HT1080 (cell line): ENCODE results near the gene EPB42. TPM values are rescaled to one million over a fixed set of nuclear protein-coding genes. Genes with fewer than 3 reads are reported as not detected.
"Not testable (repeated sequence)": the region's sequence is repeated elsewhere in the genome, so short reads cannot be mapped to it uniquely, and the experiment has no call there.

Experiments used
- DNase-seq: peaks from one replicate; pipeline ENCODE4 v3.0.0-alpha.2; 2015; ENCODE audit warnings: low read depth
- small RNA-seq: library from RNA; depleted of rRNA; stranded (forward); fragments of <200 nt; gene quantifications from one replicate; pipeline ENCODE3, GENCODE V24; 2014
- total RNA-seq: library from RNA; depleted of rRNA; stranded (reverse); fragments of >200 nt; shearing (Covaris generic); gene quantifications from 2 replicates; pipeline ENCODE4 v1.2.3, GENCODE V29; 2014; rRNA removed

EPB42 gene
- total RNA-seq, 1 experiment from 2014 or later, result not detected

DNA sequence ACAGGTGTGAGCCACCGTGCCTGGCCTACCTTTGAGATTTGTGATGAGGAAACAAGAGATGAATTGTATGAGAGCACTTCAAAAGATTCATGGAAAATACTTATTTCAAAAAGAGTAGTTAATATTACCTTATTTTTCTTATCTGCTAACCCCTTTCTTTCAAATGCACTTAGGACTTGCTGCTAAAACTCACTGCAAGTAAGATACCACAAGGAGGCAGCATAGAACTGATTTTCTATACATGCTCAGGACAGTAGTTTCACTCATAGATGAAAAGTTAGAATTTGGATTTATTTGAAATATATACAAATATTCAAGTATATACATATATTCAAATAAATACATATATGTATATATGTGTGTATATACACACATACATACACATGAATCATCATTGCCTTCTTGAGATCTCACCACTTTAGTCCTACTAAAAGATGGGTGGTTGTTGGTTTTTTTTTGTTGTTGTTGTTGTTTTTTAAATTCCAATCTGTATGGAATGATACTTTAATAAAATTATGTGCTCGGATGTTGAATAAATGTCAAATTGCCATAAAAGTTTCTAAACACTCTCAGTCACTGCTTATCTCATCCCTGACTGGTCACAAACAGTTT, 33.2 kb downstream of the EPB42 start:
- peak; percentile 56 for DNase-seq

DNA sequence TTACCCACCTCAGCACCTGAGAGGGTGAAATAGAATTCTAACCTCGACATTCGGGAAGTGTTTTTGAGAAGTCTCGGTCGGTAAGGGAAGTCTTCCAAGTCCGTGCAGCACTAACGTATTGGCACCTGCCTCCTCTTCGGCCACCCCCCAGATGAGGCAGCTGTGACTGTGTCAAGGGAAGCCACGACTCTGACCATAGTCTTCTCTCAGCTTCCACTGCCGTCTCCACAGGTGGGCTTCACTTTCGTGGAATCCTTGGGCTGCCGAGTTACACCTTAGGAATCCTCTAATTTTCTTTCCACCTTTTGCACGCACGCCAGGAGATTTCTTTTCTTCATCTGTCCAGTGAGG, 34.8 kb downstream of the EPB42 start:
- DNase-seq, result peak; percentile 27

DNA sequence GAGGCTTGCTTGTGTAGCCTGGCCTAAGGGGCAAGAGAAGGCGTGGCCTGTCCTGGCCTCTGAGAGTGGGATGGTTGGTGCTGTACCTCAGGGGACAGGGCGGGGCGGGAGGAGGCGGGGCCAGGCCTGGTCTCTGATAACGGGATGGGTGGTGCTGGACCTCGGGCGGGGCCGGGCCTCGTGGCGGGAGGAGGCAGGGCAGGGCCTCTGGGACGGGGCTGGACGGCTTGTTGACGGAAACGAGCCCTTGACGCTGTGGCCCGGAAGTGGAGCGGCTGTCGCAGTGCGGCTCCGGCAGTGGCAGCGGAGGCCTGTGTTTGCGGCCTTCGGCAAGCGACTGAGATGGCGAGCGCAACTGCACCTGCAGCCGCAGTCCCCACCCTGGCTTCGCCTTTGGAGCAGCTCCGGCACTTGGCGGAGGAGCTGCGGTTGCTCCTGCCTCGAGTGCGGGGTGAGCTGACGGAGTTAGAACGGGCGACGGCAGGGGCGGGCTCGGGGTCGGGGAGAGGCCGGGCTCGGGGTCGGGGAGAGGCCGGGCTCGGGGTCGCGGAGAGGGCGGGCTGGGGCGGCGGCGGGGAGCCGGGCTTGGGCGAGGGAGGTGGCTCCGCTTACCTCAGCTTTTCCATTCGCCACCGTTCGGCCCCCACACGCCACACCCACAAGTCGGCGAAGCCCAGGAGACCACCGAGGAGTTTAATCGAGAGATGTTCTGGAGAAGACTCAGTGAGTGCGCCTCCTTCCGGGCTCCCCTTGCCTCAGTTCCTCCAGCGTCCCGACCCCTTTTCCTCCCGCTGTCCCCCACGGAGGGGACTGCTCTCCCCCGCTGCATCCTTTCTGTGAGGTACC, 35.4 kb downstream of the EPB42 start, which contains the start of gene CCNDBP1:
CCNDBP1 (plus strand) TSS at position 247 of the 846 bp plus-strand sequence; CDS start at position 343, 96 bp downstream.
- peak; percentile 87 for DNase-seq

DNA sequence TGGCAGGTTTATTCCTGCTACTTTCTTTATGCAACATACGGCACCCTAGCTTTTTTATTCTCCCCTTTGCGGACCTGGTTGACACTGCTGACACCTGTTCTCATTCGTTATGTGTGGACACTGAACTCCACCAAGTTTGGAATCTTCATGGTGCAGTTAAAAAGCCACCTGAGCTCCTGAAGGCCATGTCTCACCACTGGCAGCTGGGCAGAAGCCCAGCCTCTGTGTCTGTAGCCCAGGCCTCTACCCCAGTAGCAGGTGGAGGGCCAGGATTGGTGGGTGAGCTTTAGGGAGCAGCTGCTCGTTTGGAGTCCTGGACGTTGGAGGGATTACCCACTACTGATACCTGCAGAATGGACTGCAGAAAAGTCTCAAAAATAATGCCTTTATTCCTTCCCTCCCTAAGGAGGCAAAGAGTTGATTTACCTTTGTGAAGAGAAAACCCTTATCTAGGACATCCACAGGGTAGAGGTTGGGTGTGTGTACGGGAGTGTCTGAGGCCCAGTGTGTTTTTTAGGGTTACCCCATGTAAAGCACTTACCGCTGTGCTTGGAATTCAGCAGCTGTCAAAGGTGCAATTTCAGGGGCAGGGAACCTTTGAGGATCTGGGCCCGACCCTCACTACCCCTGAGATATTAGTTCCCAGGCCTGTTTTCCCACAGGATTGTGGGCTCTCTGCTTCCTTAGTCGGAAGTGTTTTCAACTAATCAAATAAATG, 36.3 kb downstream of the EPB42 start:
- DNase-seq, result no peak

DNA sequence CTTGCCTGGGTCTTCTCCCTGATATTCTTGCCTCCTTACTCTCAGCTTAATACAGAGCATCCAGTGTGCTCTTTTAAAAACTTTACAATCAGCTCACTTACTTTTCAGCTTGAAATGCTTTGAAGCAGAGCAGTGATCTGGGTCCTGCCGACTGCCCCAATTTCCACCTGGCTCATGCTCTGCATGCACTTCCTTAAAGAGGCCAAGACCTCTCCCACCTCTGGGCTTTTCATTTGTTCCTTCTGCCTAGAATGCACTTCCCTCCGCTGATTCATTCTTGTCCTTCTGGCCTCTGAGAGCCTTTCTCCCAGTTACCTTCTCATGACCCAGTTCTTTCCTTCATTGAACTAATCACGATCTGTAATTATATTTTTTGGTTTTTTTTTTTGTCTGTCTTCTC, 37.5 kb downstream of the EPB42 start:
- no peak for DNase-seq

DNA sequence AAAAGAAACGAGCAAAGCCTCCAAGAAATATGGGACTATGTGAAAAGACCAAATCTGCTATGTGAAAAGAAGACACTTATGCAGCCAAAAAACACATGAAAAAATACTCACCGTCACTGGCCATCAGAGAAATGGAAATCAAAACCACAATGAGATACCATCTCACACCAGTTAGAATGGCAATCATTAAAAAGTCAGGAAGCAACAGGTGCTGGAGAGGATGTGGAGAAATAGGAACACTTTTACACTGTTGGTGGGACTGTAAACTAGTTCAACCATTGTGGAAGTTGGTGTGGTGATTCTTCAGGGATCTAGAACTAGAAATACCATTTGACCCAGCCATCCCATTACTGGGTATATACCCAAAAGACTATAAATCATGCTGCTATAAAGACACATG, 43.7 kb downstream of the EPB42 start:
- not testable (repeated sequence) for DNase-seq

DNA sequence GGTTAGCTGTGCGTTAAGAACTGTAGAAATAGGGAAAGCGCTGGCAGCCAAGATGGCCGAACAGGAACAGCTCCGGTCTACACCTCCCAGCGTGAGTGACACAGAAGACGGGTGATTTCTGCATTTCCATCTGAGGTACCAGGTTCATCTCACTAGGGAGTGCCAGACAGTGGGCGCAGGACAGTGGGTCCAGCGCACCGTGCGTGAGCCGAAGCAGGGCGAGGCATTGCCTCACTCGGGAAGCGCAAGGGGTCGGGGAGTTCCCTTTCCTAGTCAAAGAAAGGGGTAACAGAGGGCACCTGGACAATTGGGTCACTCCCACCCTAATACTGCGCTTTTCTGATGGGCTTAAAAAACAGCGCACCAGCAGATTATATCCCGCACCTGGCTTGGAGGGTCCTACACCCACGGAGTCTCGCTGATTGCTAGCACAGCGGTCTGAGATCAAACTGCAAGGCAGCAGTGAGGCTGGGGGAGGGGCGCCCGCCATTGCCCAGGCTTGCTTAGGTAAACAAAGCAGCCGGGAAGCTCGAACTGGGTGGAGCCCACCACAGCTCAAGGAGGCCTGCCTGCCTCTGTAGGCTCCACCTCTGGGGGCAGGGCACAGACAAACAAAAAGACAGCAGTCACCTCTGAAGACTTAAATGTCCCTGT, 45.0 kb downstream of the EPB42 start:
- not testable (repeated sequence) for DNase-seq

DNA sequence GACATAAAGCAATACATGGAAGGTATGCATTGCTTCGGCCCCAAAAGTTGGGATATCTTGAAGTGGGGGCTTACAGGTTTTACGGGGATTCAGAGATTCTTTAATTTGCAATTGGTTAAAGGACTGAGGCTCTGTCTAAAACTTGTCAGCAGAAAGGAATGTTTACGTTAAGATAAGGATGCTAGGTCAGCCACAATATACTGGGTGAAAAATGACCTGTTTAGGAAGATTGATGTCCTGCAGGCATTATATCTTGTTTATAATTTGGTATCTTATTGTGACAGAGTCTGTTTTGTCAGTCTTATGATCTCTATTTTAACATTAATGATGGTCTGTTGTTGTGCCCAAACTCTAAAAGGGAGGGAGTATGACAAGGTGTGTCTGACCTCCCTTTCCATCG, 50.9 kb downstream of the EPB42 start:
- no peak for DNase-seq

DNA sequence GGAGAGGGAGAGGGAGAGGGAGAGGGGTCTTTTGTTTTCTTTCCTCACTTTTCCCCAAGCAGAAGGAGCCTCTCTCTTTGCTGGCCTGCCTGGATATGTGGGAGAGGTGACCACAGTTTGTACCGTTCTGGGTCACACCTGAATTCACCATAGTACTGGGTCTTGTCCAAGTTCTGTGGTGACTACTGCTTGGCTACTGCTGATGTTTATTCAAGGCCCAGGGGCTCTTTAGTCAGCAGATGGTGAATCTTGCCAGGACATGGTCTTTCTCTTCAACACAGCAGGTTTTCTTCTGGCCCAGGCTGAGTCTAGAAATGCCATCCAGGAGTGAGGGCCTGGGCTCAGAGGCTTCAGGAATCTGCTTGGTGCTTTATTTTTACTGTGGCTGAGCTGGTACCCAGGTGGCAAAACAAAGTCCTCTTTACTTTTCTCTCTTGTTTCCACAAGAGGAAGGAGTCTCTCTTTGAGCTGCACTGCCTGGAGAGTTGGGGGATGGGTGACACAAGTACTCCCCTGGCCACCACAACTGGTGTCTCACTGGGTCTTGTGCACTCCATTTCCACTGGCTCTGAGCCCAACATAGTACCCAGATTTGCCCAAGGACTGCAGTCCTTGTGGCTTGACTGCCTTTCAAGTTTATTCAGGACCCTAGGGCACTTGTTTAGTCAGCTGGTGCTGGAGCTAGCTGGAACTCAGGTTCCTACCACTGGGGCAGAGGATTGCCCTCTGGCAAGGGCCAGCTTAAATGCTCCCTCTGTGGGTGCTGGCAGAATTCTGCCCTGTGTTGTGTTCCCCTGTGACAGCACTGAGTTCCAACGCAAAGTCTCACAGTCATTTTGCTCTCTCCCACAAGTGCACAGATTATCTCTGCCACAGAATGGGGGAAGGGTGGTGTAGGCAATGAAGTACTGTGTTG, 52.4 kb downstream of the EPB42 start:
- DNase-seq, result peak; percentile 60

DNA sequence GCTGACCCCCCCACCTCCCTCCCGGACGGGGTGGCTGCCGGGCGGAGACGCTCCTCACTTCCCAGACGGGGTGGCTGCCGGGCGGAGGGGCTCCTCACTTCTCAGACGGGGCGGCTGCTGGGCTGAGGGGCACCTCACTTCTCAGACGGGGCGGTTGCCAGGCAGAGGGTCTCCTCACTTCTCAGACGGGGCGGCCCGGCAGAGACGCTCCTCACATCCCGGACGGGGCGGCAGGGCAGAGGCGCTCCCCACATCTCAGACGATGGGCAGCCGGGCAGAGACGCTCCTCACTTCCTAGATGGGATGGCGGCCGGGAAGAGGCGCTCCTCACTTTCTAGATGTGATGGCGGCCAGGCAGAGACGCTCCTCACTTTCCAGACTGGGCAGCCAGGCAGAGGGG, 53.6 kb downstream of the EPB42 start:
- not testable (repeated sequence) for DNase-seq

DNA sequence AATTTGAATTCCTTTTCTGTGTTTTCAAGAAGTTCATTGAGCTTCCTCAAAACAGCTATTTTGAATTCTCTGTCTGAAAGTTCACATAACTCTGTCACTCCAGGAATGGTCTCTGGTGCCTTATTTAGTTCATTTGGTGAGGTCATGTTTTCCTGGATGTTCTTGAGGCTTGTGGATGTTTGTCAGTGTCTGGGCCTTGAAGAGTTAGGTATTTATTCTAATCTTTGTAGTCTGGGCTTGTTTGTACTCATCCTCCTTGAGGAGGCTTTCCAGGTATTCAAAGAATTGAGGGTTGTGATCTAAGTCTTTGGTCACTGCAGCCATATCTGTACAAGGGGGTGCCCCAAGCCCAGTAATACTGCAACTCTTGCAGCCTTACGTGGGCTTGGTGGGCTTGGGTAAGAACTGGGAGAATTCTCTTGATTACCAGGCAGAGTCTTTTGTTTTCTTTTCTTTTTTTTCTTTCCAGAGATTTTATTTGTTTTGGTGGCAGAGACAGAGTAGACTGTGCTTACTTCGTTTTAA, 55.0 kb downstream of the EPB42 start:
- no peak for DNase-seq

DNA sequence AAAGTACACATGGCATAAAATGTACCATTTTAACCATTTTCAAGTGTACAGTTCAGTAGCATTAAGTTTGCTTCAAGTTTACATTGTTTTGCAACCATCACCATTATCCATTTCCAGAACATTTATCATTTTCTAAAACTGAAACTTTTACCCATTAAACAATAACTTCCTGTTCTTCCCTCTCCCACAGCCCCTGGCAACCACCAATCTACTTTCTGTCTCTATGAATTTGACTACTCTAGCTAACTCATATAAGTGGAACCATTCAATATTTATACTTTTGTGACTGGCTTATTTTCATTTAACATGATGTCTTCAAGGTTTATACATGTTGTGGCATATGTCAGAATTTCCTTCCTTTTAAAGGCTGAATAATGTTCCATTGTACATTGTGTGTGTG, 67.5 kb downstream of the EPB42 start:
- no peak for DNase-seq

DNA sequence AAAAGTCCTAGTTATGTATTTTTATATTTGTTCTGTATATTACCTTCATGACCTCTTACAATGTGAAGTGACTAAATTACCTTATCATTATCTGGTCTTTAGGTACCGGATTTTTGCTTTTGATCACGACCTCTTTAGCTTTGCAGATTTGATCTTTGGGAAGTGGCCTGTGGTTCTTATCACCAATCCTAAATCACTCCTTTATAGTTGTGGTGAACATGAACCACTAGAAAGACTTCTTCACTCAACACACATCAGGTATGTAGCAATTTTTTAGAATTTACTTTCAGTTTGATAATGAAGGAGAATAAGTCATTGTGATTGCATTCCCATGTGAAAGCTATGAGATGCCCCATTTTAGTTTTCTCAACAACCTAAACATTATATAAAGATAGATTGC, 69.1 kb downstream of the EPB42 start:
- DNase-seq, result no peak

DNA sequence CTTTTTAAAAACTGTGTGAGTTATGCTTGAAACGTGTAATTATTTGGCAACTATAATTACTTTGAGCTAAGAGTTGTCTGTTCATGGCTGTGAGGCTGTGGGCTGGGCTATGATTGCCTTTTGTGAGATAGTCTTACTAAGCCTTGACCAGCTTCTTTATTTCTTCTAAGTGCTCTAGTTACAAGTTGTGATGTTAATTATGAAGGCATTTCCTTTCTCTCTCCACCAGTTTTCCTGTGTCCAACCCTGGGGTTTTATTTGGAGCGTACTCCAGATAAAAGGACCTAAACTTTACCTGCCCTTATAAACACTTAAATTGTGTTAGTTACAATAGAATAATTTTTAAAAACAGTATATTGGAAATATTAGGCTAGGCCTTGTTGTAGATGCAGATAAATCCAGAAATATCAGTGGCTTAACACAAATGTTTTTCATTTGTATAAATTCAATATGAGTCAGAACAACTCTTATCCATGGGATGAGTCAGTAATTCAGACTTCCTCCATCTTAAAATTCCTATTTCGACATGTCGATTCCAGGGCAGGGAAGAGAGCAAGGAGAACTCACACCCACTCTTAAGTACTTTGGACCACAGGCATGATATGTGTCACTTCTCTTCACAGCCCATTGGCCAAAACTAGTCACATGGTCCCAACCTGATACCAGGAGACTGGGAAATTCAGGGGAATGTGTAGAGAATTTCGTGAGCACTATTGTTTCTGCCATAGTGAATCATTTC, 70.5 kb downstream of the EPB42 start:
- peak; percentile 99 for DNase-seq

Small RNAs within 50 kb of the gene (small RNA-seq; reads per million reads assigned to genes)
- gene RF00019, result not detected

Other genes starting within 250 kb of the EPB42 start
- 23.6 and 24.7 TPM in 2 replicates for gene UBR1, start 115.0 kb downstream of the EPB42 start, total RNA-seq
- 19.6 and 27.4 TPM in 2 replicates for gene TMEM62, start 87.4 kb downstream of the EPB42 start, total RNA-seq
- gene CCNDBP1, start 35.6 kb downstream of the EPB42 start, total RNA-seq, result 41.6 and 42.7 TPM in 2 replicates
- 0.20 and 0.98 TPM in 2 replicates for gene TGM5, start 45.9 kb upstream of the EPB42 start, total RNA-seq
- gene TGM7, start 81.2 kb upstream of the EPB42 start, total RNA-seq, result not detected in 2 replicates
- 10.5 and 11.6 TPM in 2 replicates for gene LCMT2, start 109.6 kb upstream of the EPB42 start, total RNA-seq
- 17.9 and 23.0 TPM in 2 replicates for gene ZSCAN29, start 150.0 kb upstream of the EPB42 start, total RNA-seq
- gene TUBGCP4, start 150.1 kb upstream of the EPB42 start, total RNA-seq, result 19.3 and 23.4 TPM in 2 replicates